HFF-Myc (cell line): ENCODE measurements around the gene FCHSD2.

ENCODE experiments used
- DNase-seq: peaks from one replicate; pipeline ENCODE4 v3.0.0-alpha.2; 2011; ENCODE audit warnings: low read depth; ENCODE audit errors: extremely low read depth
- H3K4me3 ChIP-seq: replicated peaks from 2 replicates; pipeline ENCODE4 v1.5.1; 2011; ENCODE audit warnings: low read depth, mild to moderate bottlenecking, control low read depth, low read length
- TF ChIP-seq, protein P1 (sequence below): IDR thresholded peaks from 2 replicates; pipeline ENCODE4 v1.5.1; 2012; ENCODE audit warnings: mild to moderate bottlenecking, low read depth, low read length, control low read depth; ENCODE audit errors: missing control alignments

Gene FCHSD2

DNA sequence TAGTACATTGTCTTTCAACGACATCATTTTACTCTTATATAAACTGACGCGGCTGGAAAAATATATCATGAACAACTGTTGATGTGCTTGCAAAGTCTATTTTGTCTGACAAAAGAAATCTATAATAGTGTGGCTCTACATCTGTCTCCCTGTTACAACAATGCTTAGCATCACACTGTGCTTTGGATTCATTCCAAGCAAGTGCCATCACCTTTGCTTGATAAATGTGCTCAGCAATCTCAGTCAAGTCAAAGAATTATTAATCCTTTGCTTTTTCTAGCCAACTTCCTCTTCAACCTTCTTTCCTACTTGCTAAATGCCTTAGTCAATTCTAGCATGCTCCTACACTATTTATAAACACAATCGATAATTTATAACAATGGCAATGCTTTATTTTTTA, 140.5 kb downstream of the FCHSD2 start:
- no peak for DNase-seq
- TF ChIP-seq, protein P1, sequence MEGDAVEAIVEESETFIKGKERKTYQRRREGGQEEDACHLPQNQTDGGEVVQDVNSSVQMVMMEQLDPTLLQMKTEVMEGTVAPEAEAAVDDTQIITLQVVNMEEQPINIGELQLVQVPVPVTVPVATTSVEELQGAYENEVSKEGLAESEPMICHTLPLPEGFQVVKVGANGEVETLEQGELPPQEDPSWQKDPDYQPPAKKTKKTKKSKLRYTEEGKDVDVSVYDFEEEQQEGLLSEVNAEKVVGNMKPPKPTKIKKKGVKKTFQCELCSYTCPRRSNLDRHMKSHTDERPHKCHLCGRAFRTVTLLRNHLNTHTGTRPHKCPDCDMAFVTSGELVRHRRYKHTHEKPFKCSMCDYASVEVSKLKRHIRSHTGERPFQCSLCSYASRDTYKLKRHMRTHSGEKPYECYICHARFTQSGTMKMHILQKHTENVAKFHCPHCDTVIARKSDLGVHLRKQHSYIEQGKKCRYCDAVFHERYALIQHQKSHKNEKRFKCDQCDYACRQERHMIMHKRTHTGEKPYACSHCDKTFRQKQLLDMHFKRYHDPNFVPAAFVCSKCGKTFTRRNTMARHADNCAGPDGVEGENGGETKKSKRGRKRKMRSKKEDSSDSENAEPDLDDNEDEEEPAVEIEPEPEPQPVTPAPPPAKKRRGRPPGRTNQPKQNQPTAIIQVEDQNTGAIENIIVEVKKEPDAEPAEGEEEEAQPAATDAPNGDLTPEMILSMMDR, result no peak
- H3K4me3 ChIP-seq, result no peak overlapping the region

DNA sequence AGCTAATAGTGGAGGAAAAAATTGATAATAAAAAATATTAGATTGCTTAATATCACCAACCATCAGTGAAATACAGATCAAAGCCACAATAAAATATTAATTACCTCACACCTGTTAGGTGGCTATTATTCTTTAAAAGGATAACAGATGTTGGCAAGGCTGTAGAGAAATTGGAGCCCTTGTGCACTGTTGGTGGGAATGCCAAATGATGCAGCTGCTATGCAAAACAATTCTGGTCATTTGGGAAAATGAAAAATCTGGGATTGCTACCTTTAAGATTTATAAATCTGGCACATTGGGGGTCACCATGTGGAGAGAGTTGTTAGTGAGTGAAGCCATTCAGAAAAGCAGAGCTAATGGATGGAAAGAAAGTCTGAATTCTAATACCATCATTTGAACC, 143.4 kb downstream of the FCHSD2 start:
- no peak for DNase-seq
- no peak overlapping the region for H3K4me3 ChIP-seq
- TF ChIP-seq, protein P1, result no peak

DNA sequence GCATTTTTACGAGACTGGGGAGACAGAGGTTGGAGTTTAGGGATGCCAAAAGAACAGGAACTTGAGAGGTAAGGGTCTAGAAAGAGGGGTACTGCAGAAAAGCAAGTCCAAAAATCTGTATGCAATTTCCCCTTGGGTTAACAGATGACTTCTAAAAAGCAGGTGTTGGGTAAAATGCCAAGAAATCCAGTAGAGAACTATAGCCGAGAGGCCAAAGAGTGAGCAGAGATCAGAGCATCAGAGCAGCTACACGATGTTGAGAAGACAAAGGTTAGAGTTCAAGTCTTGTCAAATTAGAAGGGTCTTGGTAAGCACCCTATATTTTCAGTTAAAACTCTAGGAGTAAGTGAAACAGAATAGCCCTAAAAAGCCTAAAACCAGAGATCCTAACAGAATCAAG, 145.2 kb downstream of the FCHSD2 start:
- no peak overlapping the region for H3K4me3 ChIP-seq
- no peak for DNase-seq
- TF ChIP-seq, protein P1, result no peak

DNA sequence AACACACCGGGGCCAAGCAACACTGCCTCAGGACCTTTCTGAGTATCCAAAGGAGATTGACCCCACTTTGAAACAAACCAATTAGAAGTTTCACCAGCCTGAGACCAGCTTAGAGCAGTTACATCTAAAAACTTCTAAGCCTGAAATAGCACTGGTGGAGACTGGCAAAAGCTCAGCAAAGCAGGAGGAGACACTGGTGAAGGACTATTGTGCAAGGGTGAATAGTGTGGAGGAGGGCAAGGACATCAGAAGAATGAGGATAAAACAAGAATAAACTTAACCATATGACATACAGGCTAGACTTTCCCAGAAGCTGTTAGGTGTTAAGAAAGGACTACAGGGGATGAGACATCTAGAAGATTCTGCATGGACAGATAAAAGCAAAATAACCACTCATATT, 152.4 kb downstream of the FCHSD2 start:
- no peak for DNase-seq
- TF ChIP-seq, protein P1, result no peak
- H3K4me3 ChIP-seq, result no peak overlapping the region

DNA sequence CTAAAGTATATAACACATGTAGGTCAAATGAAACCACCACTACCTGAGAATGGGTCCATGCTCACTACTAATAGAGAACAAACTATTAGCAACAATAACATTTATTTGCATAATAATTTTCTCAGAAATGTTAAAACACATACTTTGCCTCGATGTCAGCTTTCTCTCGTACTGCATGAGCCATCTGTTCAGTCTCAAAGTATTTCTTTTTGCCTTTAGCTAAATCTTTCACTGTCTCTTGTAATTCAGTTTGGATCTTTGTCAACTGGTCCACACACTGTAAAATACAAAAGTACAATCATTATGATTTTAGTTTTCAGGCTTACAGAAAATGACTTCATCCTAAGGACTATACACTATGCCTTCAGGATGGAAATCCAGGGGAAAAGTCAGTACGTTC, 153.3 kb downstream of the FCHSD2 start:
- H3K4me3 ChIP-seq, result no peak overlapping the region
- TF ChIP-seq, protein P1, result no peak
- no peak for DNase-seq

DNA sequence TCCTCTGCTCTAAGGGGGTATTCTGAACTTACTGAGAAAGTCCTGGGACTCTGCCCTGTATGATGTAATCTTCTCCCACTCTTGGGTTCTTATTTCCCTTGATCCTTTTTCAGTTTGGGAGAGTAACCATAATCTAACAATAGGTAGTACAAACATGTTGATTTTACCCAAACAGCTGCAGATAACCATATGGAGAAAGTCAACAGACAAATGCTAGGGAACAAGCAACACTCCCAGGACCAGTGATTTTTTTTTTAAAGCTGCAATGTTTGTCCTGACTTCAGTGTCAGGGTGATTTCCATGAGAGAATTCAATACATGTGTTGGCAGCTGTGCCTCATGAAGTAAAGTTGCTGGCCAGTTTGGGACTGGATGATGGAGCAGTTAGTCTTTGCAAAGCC, 156.5 kb downstream of the FCHSD2 start:
- TF ChIP-seq, protein P1, result no peak
- DNase-seq, result no peak
- no peak overlapping the region for H3K4me3 ChIP-seq

GRCh38 chr11:72984453-72985077, 157.6 kb downstream of the FCHSD2 start:
- H3K4me3 ChIP-seq, result no peak overlapping the region
- TF ChIP-seq, protein P1, result no peak
- no peak for DNase-seq
